Upper lobe of left lung (tissue), 6 donors: Measurements from ENCODE around the gene HOXA2. TPM values are rescaled to one million over a fixed set of nuclear protein-coding genes. Genes with fewer than 3 reads are reported as not detected.

ENCODE experiments used
- ATAC-seq, 2 donors: fragments of 200-7000 bp; cut with Tn5 transposase; one replicate each; pipeline ENCODE4 v1.9.1; 2022; ENCODE audit warnings: mild to moderate bottlenecking in 2 of 2, moderate library complexity in 2 of 2; ENCODE audit not compliant: low FRiP score in 2 of 2
- DNase-seq, 2 donors: peaks; one replicate each; pipeline ENCODE4 v3.0.0-alpha.2; 2019 to 2020
- H3K27ac ChIP-seq, 4 donors: fragments of 200-600 bp; sonication (generic); one replicate each; pipeline ENCODE4 v1.5.1; 2016 to 2019
- H3K27me3 ChIP-seq, 4 donors: fragments of 200-600 bp; sonication (generic); one replicate each; pipeline ENCODE4 v1.5.1; 2017 to 2019
- H3K36me3 ChIP-seq, 4 donors: fragments of 200-600 bp; sonication (generic); one replicate each; pipeline ENCODE4 v1.5.1; 2016 to 2019
- H3K4me1 ChIP-seq, 4 donors: fragments of 200-600 bp; sonication (generic); one replicate each; pipeline ENCODE4 v1.5.1; 2018 to 2019
- H3K4me3 ChIP-seq, 4 donors: fragments of 200-600 bp; sonication (generic); one replicate each; pipeline ENCODE4 v1.5.1; 2017 to 2019; ENCODE audit warnings: mild to moderate bottlenecking in 2 of 4, moderate library complexity in 1 of 4
- H3K9me3 ChIP-seq, 4 donors: fragments of 200-600 bp; sonication (generic); one replicate each; pipeline ENCODE4 v1.5.1; 2018 to 2019
- CTCF ChIP-seq, 6 experiments: fragments of 450-650 bp in 4 of 6; fragments of 200-600 bp in 2 of 6; sonication (generic) in 2 of 6; IDR thresholded peaks; one replicate each; pipeline ENCODE4 v1.5.1; 2016 to 2019; ENCODE audit warnings: antibody characterized with exemption in 6 of 6
- EP300 ChIP-seq, 4 donors: sonication (generic); formaldehyde crosslinking; IDR thresholded peaks; one replicate each; pipeline ENCODE4 v1.5.1; 2017; ENCODE audit warnings: antibody characterized with exemption in 4 of 4, control low read depth in 2 of 4
- POLR2A ChIP-seq, 4 donors: fragments of 450-650 bp; IDR thresholded peaks; one replicate each; pipeline ENCODE4 v1.5.1; 2016 to 2017; ENCODE audit warnings: antibody characterized with exemption in 4 of 4, mild to moderate bottlenecking in 2 of 4
- POLR2AphosphoS5 ChIP-seq, 2 donors: sonication (generic); formaldehyde crosslinking; IDR thresholded peaks; one replicate each; pipeline ENCODE4 v1.5.1; 2017; ENCODE audit warnings: antibody characterized with exemption in 2 of 2
- WGBS, 2 donors: methylation state at CpG; one replicate each; pipeline ENCODE4 v1.1.5; 2017 to 2018; 5-methylcytosine and 5-hydroxymethylcytosine counted together
- total RNA-seq, 6 donors: library from RNA; depleted of rRNA in 4 of 6; stranded (reverse); fragments of >200 nt in 4 of 6; gene quantifications; one replicate each; pipeline versions ENCODE4 v1.1.0 to v1.2.1, GENCODE V29; 2016 to 2021
- donor health status: DM: no; HTN: no; CAD: no; lungs with moderate emphysema.
- donor health status: DM: no; HTN: yes; CAD: no; lungs with severe emphysema.

The HOXA2 gene
- total RNA-seq, 6 donors from 2014 or later: 0.30 to 3.0 (median 0.86) TPM; not detected in 1

GRCh38 chr7:27082171-27082570 lies 20.3 kb downstream of the HOXA2 start:
- H3K9me3 ChIP-seq: no peaks in the 10 kb centered on the region
- H3K4me1 ChIP-seq: no peaks in the 10 kb centered on the region
- ATAC-seq (no peak), DNase-seq (no peak)
- no peaks in the 10 kb centered on the region for H3K36me3 ChIP-seq
- WGBS, 2 donors: 81 to 90% methylated on average over 1 of the region's 1 CpG
- H3K27me3 ChIP-seq: peaks cover 0 to 2% (median 0%) of the 10 kb centered on the region in 4 donors
- TF ChIP-seq POLR2A (IDR thresholded peaks at IDR 0.05) (no peak), POLR2AphosphoS5 (IDR thresholded peaks at IDR 0.05) (no peak), CTCF (IDR thresholded peaks at IDR 0.05) (no peak), EP300 (IDR thresholded peaks at IDR 0.05) (no peak)
- no peak overlapping the region for H3K4me3 ChIP-seq
- no peak overlapping the region for H3K27ac ChIP-seq

- TF ChIP-seq POLR2A (IDR thresholded peaks at IDR 0.05): no peak
- TF ChIP-seq POLR2AphosphoS5 (IDR thresholded peaks at IDR 0.05): no peak
- TF ChIP-seq EP300 (IDR thresholded peaks at IDR 0.05): no peak
- TF ChIP-seq CTCF (IDR thresholded peaks at IDR 0.05): no peak
- no peaks in the 10 kb centered on the region for H3K9me3 ChIP-seq
- DNase-seq: no peak
- no peaks in the 10 kb centered on the region for H3K4me1 ChIP-seq
- no peak overlapping the region for H3K4me3 ChIP-seq
- no peak for ATAC-seq
- H3K36me3 ChIP-seq: no peaks in the 10 kb centered on the region
- H3K27me3 ChIP-seq: no peaks in the 10 kb centered on the region
- 73 to 83% methylated on average over 4 of the region's 4 CpGs for WGBS, 2 donors
- no peak overlapping the region for H3K27ac ChIP-seq
These were observed 21.5 kb downstream of the HOXA2 start for GRCh38 chr7:27080844-27081436.

GRCh38 chr7:27079234-27079975 lies 23.1 kb downstream of the HOXA2 start:
- DNase-seq (no peak), ATAC-seq (no peak)
- TF ChIP-seq EP300 (IDR thresholded peaks at IDR 0.05): no peak
- no peak for TF ChIP-seq CTCF (IDR thresholded peaks at IDR 0.05)
- TF ChIP-seq POLR2AphosphoS5 (IDR thresholded peaks at IDR 0.05): no peak
- TF ChIP-seq POLR2A (IDR thresholded peaks at IDR 0.05): no peak
- no peaks in the 10 kb centered on the region for H3K4me1 ChIP-seq
- H3K27me3 ChIP-seq: no peaks in the 10 kb centered on the region
- WGBS, 2 donors: 93 to 94% methylated on average over 1 of the region's 1 CpG
- H3K9me3 ChIP-seq: no peaks in the 10 kb centered on the region
- no peaks in the 10 kb centered on the region for H3K36me3 ChIP-seq
- no peak overlapping the region for H3K4me3 ChIP-seq
- H3K27ac ChIP-seq: no peak overlapping the region

GRCh38 chr7:27078616-27079233 lies 23.8 kb downstream of the HOXA2 start:
- Histone ChIP-seq H3K4me3 (no peak overlapping the region), H3K9me3 (no peaks in the 10 kb centered on the region), H3K36me3 (no peaks in the 10 kb centered on the region), H3K4me1 (no peaks in the 10 kb centered on the region), H3K27me3 (no peaks in the 10 kb centered on the region), H3K27ac (no peak overlapping the region)
- no peak for ATAC-seq
- TF ChIP-seq CTCF (IDR thresholded peaks at IDR 0.05): no peak
- no peak for TF ChIP-seq POLR2AphosphoS5 (IDR thresholded peaks at IDR 0.05)
- no peak for TF ChIP-seq EP300 (IDR thresholded peaks at IDR 0.05)
- TF ChIP-seq POLR2A (IDR thresholded peaks at IDR 0.05): no peak
- 86 to 93% methylated on average over 5 of the region's 5 CpGs for WGBS, 2 donors
- DNase-seq: no peak
